COR-L47 (cell line): ENCODE results near the gene METTL27.
A peak's percentile ranks its signal among the peaks of the same experiment; 100 is the strongest.
"Not testable (repeated sequence)": the region's sequence is repeated elsewhere in the genome, so short reads cannot be mapped to it uniquely, and the experiment has no call there.

Experiments
- DNase-seq: peaks from one replicate; lab custom pipeline; 2025; lab: John Stamatoyannopoulos, UW

METTL27 gene

DNA sequence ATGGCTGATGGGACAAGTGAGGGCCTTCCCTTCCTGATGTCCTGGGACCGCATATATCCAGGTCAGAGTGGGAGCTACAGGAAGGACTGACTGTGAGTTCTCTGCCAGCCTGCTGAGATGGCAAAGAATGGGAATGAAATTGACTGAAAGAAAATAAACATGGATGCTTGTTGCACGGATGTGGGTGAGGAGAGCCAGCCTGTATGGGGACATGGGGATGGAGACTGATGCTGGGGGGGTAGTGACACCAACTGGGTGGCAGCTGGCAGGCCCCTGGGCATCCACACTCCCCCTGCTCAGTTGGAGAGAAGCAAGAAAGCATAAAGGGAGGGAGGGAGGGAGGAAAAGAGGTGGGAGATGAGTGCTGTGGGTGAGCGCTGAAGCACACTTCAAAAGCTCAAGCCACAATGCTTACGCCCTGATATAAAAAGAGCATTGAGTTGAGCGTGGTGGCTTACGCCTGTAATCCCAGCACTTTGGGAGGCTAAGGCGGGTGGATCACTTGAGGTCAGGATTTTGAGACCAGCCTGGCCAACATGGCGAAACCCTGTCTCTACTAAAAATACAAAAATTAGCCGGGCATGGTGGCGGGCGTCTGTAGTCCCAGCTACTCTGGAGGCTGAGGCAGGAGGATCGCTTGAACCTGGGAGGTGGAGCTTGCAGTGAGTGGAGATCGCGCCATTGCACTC is 20.6 kb downstream of the METTL27 start:
- not testable (repeated sequence) for DNase-seq

DNA sequence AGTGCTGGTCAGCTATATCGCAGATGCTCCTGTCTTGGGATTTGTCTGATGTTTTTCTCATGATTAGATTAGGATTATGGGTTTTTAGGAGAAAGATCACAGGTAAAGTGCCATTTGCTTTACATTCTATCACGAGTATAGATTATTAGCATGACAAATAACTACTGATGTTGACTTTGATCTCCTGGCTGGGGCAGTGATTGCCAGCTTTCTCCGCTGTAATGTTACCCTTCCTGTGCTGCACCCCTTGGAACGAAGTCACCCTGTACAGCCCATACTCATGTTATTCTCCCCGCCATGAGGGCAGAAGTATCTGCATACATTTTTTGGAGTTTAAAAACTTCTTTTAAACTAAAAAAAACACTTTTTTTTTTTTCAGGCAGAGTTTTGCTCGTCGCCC is 22.3 kb downstream of the METTL27 start:
- no peak for DNase-seq

DNA sequence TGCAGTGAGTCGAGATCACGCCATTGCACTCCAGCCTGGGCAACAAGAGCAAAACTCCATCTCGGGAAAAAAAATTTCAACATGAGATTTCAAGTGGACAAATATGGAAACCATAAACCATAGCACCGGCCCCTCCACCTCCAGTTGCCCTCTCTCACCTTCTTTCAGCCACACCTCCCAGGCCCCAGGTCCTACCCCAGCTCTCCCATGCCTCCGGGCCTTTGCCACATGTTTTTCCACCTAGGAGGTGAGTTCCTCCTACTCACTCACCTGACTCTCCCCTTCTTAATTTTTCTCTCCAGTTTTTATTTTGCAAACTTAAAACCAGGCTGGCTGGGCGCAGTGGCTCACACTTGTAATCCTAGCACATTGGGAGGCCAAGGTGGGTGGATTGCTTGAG is 25.2 kb downstream of the METTL27 start:
- no peak for DNase-seq

DNA sequence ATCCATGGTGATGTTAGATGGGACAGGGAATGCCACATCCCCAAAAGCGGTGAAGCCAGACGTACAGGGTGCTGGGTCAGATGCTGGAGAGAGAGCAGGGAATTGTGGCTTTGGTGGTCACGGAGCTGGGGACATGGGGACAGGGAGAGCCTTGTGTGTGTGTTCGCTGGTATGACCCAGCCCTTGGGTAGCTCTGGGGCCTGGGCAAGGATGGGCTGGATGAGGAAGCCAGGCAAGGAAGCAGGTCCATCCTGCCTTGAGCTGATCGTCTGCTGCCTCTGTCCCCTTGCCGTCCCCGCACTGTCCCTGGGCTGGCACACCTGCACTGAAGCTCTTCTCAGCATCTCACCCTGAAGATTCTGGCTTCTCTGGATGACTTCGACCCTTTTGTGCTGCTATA is 26.9 kb downstream of the METTL27 start:
- DNase-seq, result no peak

DNA sequence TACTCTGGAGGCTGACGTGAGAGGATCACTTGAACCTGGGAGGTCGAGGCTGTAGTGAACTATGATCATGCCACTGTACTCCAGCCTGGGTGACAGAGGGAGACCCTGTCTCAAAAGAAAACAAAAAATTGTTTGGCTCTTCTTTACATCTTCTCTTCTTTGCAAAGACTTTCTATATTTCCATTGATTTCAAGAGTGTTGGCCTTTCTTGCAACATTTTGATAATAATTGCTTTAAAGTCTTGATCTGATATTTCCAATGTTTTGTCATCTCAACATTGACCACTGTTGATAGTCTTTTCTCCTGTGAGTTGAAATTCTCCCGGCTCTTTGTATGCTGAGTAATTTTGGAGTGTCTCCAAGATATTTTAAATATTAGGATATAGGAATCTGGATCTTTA is 29.3 kb downstream of the METTL27 start:
- DNase-seq, result no peak

DNA sequence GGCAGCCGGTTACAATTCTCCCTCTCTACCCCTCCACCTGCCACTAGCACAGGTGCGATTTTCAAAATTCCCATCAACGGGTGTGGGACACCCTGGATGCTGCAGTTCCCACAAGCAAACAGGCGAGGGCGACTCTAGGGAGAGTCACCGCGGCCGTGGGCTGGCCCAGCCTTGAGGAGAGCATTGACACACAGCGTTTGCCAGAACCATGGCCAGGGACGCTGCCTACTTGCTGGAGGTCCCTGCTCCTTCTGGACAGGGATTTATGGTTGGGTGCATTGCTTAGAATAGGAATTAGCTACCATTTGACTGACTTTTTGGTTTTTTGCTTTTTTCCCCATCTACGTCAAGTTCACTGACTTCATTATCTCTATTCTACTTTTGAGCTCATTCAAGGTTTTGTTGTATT is 30.6 kb downstream of the METTL27 start:
- DNase-seq, result peak; percentile 59

DNA sequence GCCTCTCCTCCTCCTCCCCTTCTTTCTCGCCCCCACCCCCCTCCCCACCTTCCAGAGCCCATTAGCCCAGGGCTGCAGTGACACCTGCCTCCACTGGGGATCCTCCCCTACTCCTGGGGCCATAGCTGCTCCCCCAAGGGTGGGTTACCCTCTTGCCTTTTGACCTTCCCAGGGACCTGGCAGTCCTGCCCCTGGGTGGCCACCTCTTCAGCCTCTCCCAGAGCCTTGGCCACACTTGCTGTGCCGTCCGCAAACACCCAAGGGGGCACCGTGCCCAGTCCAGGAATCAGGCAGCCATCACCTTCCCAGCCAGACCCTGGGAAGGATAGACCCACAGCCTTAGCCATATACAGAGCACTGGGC is 31.3 kb downstream of the METTL27 start:
- DNase-seq, result no peak

DNA sequence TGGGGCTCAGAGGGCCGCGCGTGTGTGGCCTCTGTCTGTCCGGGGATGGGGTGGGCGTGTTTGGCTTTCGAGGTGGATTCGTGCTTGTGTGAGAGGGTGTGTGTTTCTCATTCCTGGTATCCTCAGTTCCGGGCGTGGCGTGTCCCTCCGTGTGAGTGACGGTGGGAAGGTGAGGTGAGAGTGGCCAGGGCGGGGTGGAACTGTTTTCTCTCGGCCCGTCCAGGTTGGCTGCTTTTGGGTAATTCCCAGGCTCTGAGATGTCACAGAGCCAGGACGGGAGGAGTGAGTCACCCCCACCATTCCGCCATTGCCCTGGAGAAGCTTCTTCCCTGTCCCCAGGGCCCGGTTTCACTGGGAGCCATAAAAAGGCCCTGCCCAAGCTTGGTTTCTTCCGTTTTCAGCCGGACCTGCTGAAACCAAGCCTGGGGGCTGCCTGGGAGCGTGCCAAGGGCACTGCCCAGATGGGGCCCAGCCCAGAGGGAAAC is 32.8 kb downstream of the METTL27 start:
- no peak for DNase-seq

DNA sequence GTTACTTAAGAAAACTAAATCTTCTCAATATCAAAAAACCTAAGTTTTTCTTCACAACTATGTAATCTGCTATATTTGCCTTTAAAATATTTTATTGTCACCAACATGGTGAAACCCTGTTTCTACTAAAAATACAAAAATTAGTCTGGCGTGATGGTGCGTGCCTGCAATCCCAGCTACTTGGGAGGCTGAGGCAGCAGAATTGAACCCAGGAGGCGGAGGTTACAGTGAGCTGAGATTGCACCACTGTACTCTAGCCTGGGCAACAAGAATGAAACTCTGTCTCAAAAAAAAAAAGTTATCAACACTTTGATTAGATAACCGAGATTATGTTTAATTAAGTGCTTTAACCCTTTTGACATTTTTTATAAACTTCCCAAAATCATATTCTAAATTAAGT is 39.9 kb downstream of the METTL27 start:
- DNase-seq, result no peak

DNA sequence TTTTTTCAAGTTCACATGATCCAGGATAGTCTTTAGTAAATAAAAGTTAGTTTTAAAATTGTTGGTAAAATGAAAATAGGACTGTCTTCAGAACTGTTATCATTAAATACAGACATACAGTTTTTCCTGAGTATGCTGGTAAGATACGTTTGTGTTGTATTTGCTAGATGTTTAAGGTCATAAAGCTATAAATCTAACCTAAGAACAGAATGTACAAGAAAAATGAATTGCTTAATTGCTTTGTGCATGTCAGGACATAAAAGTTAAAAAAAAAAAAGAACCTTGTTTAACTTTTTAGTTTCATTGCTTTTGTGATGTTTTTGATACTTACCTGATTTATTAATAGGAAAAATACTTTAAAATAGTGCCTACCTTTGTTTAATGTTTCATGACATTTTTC is 40.7 kb downstream of the METTL27 start:
- no peak for DNase-seq

DNA sequence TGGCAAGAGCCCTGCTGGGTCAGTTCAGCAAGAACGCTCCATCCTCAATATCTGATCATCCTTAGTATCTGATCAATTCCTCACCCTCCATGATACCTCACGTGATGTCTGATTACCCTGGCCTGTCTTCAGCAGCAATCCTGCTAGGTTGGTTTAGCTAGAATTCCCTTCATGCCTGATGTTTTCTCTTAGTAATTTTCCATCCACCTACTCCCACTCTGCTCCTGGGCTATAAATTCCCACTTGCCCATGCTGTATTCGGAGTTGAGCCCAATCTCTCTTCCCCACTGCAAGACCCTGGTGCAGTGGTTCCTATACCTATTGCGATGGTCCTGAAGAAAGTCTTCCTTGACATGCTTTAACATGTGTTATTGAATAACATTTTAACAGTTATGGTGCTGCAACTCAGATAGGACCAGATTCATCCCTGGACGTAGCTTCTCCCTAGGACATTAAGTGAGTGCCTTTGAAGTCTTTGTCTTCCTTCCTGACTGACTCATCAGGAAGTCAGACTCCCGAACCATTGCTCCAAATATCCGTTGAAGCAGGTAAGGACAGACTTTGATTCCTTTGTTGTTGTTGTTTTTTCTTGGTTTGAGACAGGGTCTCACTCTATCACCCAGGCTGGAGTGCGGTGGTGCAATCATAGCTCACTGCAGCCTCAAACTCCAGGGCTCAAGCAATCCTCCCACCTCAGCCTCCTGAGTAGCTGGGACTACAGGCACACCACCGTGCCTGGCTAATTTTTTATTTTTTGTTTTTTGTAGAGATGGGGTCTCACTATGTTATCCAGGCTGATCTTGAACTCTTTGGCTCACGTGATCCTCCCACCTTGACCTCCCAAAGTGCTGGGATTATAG is 42.8 kb downstream of the METTL27 start:
- no peak for DNase-seq

DNA sequence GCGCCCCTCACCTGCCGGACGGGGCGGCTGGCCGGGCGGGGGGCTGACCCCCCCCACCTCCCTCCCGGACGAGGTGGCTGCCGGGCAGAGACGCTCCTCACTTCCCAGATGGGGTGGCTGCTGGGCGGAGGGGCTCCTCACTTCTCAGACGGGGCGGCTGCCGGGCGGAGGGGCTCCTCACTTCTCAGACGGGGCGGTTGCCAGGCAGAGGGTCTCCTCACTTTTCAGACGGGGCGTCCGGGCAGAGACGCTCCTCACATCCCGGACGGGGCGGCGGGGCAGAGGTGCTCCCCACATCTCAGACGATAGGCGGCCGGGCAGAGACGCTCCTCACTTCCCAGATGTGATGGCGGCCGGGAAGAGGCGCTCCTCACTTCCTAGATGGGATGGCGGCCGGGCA is 45.1 kb downstream of the METTL27 start:
- not testable (repeated sequence) for DNase-seq

DNA sequence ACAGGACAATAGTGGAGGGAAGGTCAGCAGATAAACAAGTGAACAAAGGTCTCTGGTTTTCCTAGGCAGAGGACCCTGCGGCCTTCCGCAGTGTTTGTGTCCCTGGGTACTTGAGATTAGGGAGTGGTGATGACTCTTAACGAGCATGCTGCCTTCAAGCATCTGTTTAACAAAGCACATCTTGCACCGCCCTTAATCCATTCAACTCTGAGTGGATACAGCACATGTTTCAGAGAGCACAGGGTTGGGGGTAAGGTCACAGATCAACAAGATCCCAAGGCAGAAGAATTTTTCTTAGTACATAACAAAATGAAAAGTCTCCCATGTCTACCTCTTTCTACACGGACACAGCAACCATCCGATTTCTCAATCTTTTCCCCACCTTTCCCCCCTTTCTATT is 45.7 kb downstream of the METTL27 start:
- not testable (repeated sequence) for DNase-seq

DNA sequence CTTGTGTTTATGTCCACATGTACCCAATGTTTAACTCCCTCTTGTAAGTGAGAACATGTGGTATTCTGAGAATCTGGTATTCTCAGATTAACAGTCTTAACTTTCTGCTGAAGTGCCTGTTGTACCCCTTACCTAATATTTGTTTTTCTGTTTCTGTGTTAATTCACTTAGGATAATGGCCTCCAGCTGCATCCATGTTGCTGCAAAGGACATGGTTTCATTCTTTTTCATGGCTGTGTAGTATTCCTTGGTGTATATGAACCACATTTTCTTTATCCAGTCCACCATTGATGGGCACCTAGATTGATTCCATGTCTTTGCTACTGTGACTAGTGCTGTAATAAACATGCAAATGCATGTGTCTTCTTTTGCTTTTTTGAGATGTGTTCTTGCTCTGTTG is 47.1 kb downstream of the METTL27 start:
- DNase-seq, result not testable (repeated sequence)

DNA sequence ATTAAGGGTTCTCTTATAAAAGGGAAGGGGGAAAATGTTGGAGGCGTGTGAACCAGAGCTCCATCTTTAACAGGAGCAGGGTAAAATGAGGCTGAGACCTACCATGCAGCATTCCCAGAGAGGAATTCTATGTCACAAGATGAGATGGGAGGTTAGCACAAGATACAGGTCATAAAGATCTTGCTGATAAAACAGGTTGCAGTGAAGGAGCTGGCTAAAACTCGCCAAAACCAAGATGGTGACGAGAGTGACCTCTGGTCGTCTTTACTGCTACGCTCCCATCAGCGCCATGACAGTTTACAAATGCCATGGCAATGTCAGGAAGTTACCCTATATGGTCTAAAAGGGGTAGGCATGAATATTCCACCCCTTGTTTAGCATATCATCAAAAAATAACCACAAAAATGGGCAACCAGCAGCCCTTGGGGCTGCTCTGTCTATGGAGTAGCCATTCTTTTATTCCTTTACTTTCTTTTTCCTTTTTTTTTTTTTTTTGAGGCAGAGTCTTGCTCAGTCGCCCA is 51.1 kb downstream of the METTL27 start:
- not testable (repeated sequence) for DNase-seq

DNA sequence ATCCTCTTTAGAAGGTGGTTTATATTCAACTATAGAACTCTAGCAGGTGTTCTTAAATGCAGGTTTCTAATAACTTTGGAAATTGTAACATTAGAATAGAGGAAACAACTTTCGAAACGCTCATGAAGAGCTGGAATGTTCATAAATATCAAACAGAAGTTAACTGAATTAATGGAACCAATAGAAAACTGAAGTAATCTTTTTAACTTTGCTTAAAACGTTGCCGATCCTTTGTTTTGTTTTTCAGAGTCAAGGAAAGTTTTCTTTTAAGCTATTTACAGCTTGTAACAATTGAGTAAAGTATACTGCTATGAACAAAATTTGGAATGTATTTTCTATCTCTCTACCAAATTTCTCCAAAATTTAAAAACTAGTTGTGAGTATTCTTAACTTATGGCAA is 53.3 kb downstream of the METTL27 start:
- DNase-seq, result no peak

DNA sequence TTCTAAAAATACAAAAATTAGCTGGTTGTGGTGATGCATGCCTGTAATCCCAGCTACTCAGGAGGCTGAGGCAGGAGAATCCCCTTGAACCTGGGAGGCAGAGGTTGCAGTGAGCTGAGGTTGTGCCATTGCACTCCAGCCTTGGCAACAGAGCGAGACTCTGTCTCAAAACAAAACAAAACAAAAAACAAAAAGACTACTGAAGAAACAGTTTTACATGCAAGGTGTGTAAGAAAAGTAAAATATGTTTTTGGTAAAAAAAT is 54.6 kb downstream of the METTL27 start:
- not testable (repeated sequence) for DNase-seq

DNA sequence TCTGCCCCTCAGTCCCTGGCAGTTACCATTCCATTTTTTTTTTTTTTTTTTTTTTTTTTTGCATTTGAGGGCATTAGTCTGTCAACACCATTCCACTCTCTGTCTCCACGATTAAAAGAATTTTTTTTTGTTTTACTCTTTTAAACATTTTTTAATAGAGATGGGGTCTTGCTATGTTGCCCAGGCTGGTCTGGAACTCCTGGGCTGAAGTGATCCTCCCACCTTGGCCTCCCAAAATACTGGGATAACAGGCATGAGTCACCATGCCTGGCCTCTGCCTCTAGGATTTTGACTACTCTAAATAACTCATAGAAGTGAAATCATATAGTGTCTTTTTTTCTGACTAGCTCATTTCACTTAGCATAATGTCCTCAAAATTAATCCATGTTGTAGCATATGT is 55.7 kb downstream of the METTL27 start:
- no peak for DNase-seq
